ENCODE data around the gene SYNJ2. TPM values are rescaled to one million over a fixed set of nuclear protein-coding genes. Genes with fewer than 3 reads are reported as not detected.

SYNJ2 gene
- total and polyA plus RNA-seq, 2 donors from 2014 or later, result 1.7 to 15.8 TPM

DNA sequence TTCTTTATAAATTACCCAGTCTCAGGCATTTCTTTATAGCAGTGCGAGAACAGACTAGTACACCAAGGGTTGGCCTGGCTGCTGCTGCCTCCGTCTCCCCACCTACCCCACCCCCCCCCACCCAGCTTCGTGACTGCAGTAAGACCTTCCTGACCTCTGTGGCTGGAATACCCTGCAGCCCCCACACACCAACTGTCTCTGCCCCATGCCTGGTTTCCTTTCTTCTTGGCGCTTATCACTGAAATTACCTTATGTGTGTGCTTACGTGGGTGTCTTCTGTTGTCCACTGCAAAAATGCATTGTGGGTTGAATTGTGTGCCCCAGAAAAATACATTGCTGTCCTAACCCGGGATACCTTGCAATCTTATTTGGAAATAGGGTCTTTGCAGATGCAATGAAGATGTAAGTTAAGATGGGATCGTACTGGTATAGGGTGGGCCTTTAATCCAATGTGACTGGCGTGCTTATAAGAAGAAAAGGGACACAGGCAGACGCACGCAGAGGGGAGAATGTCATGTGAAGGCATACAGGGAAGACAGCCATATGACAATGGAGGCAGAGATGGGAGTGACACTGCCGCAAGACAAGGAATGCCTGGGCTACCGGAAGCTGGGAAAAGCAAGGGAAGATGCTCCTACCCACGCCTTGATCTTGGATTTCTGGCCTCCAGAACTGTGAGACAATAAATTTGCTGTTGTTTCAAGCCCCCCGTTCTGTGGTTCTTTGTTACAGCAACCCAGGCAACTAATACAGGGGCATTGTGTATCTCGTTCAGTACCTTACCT lies 15.4 kb downstream of the SYNJ2 start:
- no peaks in the 10 kb centered on the region for H3K27me3 ChIP-seq (ENCODE audit: control insufficient read depth, insufficient read depth, low read length)
- H3K9me3 ChIP-seq (ENCODE audit: control insufficient read depth in 2 of 3, insufficient read depth in 1 of 3, low read length in 3 of 3), result no peaks in the 10 kb centered on the region
- no peak overlapping the region for H3K9ac ChIP-seq (ENCODE audit: low read length in 3 of 3)
- H3K36me3 ChIP-seq (ENCODE audit: control insufficient read depth in 2 of 3, insufficient read depth in 3 of 3, low read length in 3 of 3), result no peaks in the 10 kb centered on the region
- DNase-seq, result no peak
- peaks cover 0 to 7% (median 0%) of the 10 kb centered on the region in 3 donors for H3K4me1 ChIP-seq (ENCODE audit: control insufficient read depth in 2 of 3, insufficient read depth in 2 of 3, low read depth in 1 of 3, low read length in 3 of 3)
- no peak for FAIRE-seq
- TF ChIP-seq, protein P1, sequence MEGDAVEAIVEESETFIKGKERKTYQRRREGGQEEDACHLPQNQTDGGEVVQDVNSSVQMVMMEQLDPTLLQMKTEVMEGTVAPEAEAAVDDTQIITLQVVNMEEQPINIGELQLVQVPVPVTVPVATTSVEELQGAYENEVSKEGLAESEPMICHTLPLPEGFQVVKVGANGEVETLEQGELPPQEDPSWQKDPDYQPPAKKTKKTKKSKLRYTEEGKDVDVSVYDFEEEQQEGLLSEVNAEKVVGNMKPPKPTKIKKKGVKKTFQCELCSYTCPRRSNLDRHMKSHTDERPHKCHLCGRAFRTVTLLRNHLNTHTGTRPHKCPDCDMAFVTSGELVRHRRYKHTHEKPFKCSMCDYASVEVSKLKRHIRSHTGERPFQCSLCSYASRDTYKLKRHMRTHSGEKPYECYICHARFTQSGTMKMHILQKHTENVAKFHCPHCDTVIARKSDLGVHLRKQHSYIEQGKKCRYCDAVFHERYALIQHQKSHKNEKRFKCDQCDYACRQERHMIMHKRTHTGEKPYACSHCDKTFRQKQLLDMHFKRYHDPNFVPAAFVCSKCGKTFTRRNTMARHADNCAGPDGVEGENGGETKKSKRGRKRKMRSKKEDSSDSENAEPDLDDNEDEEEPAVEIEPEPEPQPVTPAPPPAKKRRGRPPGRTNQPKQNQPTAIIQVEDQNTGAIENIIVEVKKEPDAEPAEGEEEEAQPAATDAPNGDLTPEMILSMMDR (IDR thresholded peaks at IDR 0.05; ENCODE audit: borderline replicate concordance, extremely low read depth, insufficient read depth), result no peak
- H3K4me3 ChIP-seq (ENCODE audit: low read length in 3 of 3), result no peak overlapping the region
- H3K27ac ChIP-seq (ENCODE audit: low read depth in 2 of 2, low read length in 2 of 2), result no peak overlapping the region
- intact Hi-C loops (cut with DNase I), result no loop called here

DNA sequence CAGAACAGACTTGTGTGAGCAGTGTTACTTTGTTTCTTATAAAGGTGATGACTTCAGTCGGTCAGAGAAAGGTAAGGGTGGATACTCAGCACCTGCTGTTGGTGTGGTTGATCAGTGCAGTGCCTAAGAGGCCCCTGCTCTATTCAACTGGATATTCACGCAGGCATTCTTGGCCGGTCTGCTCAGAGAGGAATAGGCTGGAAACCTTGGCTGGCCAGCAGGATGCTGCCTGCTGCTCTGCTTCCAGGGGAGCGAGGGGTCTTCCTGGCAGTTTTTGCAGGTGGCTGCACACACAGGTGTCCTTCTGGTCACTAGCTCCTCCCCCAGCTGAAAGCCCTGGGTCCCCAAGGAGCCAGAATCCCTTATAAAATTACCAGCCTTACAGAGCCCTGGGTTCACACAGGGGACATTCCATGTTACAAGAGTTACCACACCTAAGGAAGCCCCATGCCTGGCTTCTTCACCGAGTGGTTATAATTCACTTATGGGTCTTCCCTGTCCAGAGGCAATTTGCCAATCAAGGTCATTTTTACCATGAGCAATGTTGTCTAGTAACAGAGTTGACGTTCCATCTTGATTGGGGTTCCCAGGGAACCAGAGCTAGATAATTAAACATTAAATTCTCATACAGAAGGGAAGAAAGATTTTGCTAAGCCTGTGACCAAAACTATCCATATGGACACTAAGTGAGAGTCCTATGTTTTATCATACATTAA lies 16.4 kb downstream of the SYNJ2 start:
- Histone ChIP-seq H3K4me3 (ENCODE audit: low read length in 3 of 3) (no peak overlapping the region), H3K9ac (ENCODE audit: low read length in 3 of 3) (no peak overlapping the region), H3K27me3 (ENCODE audit: control insufficient read depth, insufficient read depth, low read length) (no peaks in the 10 kb centered on the region), H3K4me1 (ENCODE audit: control insufficient read depth in 2 of 3, insufficient read depth in 2 of 3, low read depth in 1 of 3, low read length in 3 of 3) (peaks cover 0 to 15% (median 0%) of the 10 kb centered on the region in 3 donors), H3K36me3 (ENCODE audit: control insufficient read depth in 2 of 3, insufficient read depth in 3 of 3, low read length in 3 of 3) (no peaks in the 10 kb centered on the region), H3K9me3 (ENCODE audit: control insufficient read depth in 2 of 3, insufficient read depth in 1 of 3, low read length in 3 of 3) (no peaks in the 10 kb centered on the region), H3K27ac (ENCODE audit: low read depth in 2 of 2, low read length in 2 of 2) (no peak overlapping the region)
- DNase-seq, result no peak
- FAIRE-seq, result no peak
- TF ChIP-seq, protein P1 (IDR thresholded peaks at IDR 0.05; ENCODE audit: borderline replicate concordance, extremely low read depth, insufficient read depth), result no peak
- intact Hi-C loops (cut with DNase I), result no loop called here

DNA sequence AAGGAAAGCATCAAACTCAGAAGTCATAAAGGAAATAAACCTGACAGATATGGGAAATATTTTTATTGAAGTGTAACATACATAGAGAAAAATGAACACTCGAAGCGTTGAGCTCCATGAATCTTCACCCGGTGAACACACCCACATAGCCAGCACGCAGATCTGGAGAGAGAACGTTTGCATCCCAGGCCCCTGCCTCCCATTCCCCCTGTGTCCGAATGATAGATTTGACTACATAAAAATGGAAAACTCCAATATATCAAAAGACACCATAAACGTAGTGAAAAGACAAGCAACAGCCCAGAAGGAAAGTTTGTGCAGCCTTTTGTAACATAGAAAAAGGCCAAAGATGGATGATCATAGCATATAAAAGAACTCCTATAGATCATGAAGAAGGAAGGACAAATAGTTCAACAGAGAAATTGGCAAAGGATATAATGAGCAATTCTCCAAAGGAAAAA lies 17.1 kb downstream of the SYNJ2 start:
- DNase-seq (peak in 1 of 5 donors; percentile 71), FAIRE-seq (no peak)
- H3K36me3 ChIP-seq (ENCODE audit: control insufficient read depth in 2 of 3, insufficient read depth in 3 of 3, low read length in 3 of 3), result no peaks in the 10 kb centered on the region
- intact Hi-C loops (cut with DNase I), result no loop called here
- no peaks in the 10 kb centered on the region for H3K27me3 ChIP-seq (ENCODE audit: control insufficient read depth, insufficient read depth, low read length)
- peaks cover 0 to 19% (median 3%) of the 10 kb centered on the region in 3 donors for H3K4me1 ChIP-seq (ENCODE audit: control insufficient read depth in 2 of 3, insufficient read depth in 2 of 3, low read depth in 1 of 3, low read length in 3 of 3)
- H3K4me3 ChIP-seq (ENCODE audit: low read length in 3 of 3), result no peak overlapping the region
- H3K27ac ChIP-seq (ENCODE audit: low read depth in 2 of 2, low read length in 2 of 2), result no peak overlapping the region
- no peaks in the 10 kb centered on the region for H3K9me3 ChIP-seq (ENCODE audit: control insufficient read depth in 2 of 3, insufficient read depth in 1 of 3, low read length in 3 of 3)
- no peak overlapping the region for H3K9ac ChIP-seq (ENCODE audit: low read length in 3 of 3)
- TF ChIP-seq, protein P1 (IDR thresholded peaks at IDR 0.05; ENCODE audit: borderline replicate concordance, extremely low read depth, insufficient read depth), result no peak

Measured in kidney (tissue), 14 donors.